Hepatocyte (in vitro differentiated cells): ENCODE data around the gene P4HA3.

Experiments used
- EZH2 ChIP-seq: fragments of 200-600 bp; sonication (generic); IDR thresholded peaks from 2 replicates; pipeline ENCODE4 v1.6.1; 2016; ENCODE audit warnings: antibody characterized with exemption, mild to moderate bottlenecking, borderline replicate concordance
- EZH2phosphoT487 ChIP-seq: fragments of 200-600 bp; sonication (generic); IDR thresholded peaks from one replicate; pipeline ENCODE4 v1.6.1; 2018; ENCODE audit warnings: antibody characterized with exemption, mild to moderate bottlenecking, low read depth, moderate library complexity; ENCODE audit not compliant: unreplicated experiment, severe bottlenecking
- TF ChIP-seq, protein P1 (sequence below): fragments of 200-600 bp; sonication (generic); IDR thresholded peaks from 2 replicates; pipeline ENCODE4 v1.5.1; 2016; ENCODE audit warnings: antibody characterized with exemption, mild to moderate bottlenecking; ENCODE audit not compliant: poor library complexity

DNA sequence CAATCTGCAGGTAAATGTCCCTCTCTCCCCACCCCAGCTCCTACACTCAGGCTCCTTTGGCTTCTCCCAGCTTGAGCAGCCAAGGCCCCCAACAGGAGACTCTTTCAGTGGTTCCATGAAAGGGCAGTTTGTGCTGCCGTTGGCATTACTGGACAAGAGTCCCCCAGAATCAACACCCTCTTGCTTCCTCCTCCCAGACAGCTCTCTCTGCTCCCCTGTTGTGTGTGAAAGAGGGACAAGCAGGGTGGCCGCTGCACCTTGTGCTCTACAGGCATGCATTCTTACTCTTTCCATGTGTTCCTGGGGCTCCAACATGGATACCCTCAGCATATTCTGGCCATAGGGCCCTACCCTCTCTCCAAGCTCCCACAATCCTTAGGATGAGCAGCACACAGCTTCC is 48.7 kb downstream of the P4HA3 start:
- TF ChIP-seq EZH2 (no peak), EZH2phosphoT487 (no peak)
- TF ChIP-seq, protein P1, sequence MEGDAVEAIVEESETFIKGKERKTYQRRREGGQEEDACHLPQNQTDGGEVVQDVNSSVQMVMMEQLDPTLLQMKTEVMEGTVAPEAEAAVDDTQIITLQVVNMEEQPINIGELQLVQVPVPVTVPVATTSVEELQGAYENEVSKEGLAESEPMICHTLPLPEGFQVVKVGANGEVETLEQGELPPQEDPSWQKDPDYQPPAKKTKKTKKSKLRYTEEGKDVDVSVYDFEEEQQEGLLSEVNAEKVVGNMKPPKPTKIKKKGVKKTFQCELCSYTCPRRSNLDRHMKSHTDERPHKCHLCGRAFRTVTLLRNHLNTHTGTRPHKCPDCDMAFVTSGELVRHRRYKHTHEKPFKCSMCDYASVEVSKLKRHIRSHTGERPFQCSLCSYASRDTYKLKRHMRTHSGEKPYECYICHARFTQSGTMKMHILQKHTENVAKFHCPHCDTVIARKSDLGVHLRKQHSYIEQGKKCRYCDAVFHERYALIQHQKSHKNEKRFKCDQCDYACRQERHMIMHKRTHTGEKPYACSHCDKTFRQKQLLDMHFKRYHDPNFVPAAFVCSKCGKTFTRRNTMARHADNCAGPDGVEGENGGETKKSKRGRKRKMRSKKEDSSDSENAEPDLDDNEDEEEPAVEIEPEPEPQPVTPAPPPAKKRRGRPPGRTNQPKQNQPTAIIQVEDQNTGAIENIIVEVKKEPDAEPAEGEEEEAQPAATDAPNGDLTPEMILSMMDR, result no peak
